ENCODE results near the gene SLC6A11.
A peak's percentile ranks its signal among the peaks of the same experiment; 100 is the strongest.

SLC6A11 gene

DNA sequence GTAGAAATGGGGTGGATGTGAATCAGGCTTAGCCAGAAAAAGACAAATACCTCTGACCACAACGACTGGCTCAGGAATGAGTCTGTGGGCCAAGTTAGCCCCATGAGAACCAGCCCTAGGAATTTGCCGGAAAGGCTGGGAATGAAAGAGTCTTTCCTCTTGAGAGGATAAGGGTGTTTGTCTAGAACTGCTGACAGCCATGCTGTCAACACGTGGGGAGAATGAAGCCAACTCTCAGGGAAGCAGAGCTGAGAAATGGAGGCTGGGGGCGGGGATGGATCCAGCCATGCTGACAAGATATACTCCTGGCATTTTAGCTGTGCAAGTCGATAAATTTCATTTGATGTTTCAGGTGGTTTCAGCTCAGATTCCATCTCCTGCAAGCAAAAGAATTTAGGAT, 165.9 kb downstream of the SLC6A11 start:
- Histone ChIP-seq H3K56ac (ENCODE audit: low read length) (no peak overlapping the region), H3K23ac (ENCODE audit: low read length) (no peak overlapping the region), H3K4me2 (ENCODE audit: low read length) (no peak overlapping the region), H2BK15ac (replicated peaks; ENCODE audit: low read depth) (no peak overlapping the region), H3K79me1 (ENCODE audit: low read length) (no peaks in the 10 kb centered on the region), H3K4me1 (ENCODE audit: control insufficient read depth, low read depth, low read length) (peaks cover 4% of the 10 kb centered on the region), H3K79me2 (ENCODE audit: control insufficient read depth, insufficient read depth, low read length) (no peaks in the 10 kb centered on the region), H3K4me3 (ENCODE audit: low read length) (no peak overlapping the region), H3K9ac (ENCODE audit: low read length) (no peak overlapping the region), H3K27me3 (ENCODE audit: insufficient read depth, low read length, poor library complexity) (no peaks in the 10 kb centered on the region), H2BK5ac (ENCODE audit: low read length) (no peak overlapping the region), H3K4ac (ENCODE audit: low read depth, low read length) (no peak overlapping the region), H3K36me3 (ENCODE audit: control insufficient read depth, insufficient read depth, low read length) (no peaks in the 10 kb centered on the region), H2AK5ac (ENCODE audit: low read length) (no peak overlapping the region), H4K5ac (ENCODE audit: low read length) (no peak overlapping the region), H2BK120ac (ENCODE audit: low read depth, low read length) (no peak overlapping the region), H3K27ac (ENCODE audit: low read depth, low read length) (no peak overlapping the region), H3K18ac (ENCODE audit: low read length) (no peak overlapping the region), H4K8ac (ENCODE audit: low read depth, low read length) (no peak overlapping the region)
- WGBS (ENCODE audit: extremely low coverage, insufficient coverage, low lambda C conversion rate): no CpG with 5 or more reads among the region's 5 CpGs
- DNase-seq: no peak

DNA sequence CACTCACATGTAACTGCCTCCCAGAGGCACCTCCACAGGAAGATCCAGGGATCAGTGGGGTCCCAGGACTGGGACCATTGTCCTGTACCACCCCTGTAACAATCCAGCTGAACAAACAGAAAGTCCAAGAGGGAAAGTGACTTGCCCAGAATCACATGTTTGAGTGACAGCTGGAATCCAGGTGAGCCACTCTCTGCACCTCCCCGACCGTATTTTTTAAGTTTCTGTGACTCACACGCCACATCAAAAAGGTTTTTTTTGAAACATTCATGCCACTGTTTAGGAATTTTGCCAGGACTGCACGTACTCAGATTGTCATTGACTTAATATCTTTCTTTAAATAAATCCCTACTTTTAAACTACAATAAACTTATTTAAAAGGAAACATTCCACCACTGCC, 166.8 kb downstream of the SLC6A11 start:
- Histone ChIP-seq H4K5ac (ENCODE audit: low read length) (no peak overlapping the region), H3K56ac (ENCODE audit: low read length) (no peak overlapping the region), H2BK5ac (ENCODE audit: low read length) (no peak overlapping the region), H2BK15ac (replicated peaks; ENCODE audit: low read depth) (no peak overlapping the region), H3K4me2 (ENCODE audit: low read length) (no peak overlapping the region), H3K27ac (ENCODE audit: low read depth, low read length) (no peak overlapping the region), H3K4me1 (ENCODE audit: control insufficient read depth, low read depth, low read length) (peaks cover 5% of the 10 kb centered on the region), H2BK120ac (ENCODE audit: low read depth, low read length) (no peak overlapping the region), H3K9ac (ENCODE audit: low read length) (no peak overlapping the region), H3K18ac (ENCODE audit: low read length) (no peak overlapping the region), H3K36me3 (ENCODE audit: control insufficient read depth, insufficient read depth, low read length) (no peaks in the 10 kb centered on the region), H3K79me1 (ENCODE audit: low read length) (no peaks in the 10 kb centered on the region), H3K27me3 (ENCODE audit: insufficient read depth, low read length, poor library complexity) (no peaks in the 10 kb centered on the region), H4K8ac (ENCODE audit: low read depth, low read length) (no peak overlapping the region), H3K4me3 (ENCODE audit: low read length) (no peak overlapping the region), H3K79me2 (ENCODE audit: control insufficient read depth, insufficient read depth, low read length) (no peaks in the 10 kb centered on the region), H3K4ac (ENCODE audit: low read depth, low read length) (no peak overlapping the region), H3K23ac (ENCODE audit: low read length) (no peak overlapping the region), H2AK5ac (ENCODE audit: low read length) (no peak overlapping the region)
- no CpG with 5 or more reads among the region's 4 CpGs for WGBS (ENCODE audit: extremely low coverage, insufficient coverage, low lambda C conversion rate)
- DNase-seq: no peak

DNA sequence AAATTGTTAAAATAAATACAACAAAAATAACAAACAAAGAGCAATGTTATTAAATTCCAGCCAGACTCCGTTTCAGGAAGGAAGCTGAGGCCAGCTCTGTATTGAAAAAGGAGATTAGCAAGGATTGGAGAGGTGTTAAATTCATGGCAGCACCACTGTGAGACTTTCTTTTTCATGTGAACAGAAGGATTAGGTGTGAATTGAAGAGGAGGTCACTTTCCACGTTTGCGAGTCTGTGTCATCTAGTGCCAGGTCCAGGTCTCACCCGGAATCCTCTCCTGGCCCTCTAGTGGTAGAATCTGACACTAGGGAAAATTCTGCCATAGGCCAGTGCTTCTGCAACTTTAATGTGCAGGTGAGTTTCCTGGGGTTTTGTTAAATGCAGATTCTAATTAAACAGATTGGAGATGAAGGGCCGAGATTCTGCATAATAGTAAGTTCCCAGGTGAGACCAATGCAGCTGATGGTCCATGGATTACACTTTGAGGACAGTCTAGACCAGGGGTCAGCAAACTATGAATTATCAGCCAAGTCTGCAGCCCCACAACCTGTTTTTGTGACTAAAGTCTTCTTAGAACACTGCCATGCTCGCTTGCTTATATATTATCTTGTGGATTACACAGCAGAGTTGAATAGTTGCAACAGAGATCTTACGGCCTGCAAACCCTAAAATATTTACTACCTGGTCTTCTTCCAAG, 167.3 kb downstream of the SLC6A11 start:
- Histone ChIP-seq H3K23ac (ENCODE audit: low read length) (no peak overlapping the region), H3K27me3 (ENCODE audit: insufficient read depth, low read length, poor library complexity) (no peaks in the 10 kb centered on the region), H3K4me1 (ENCODE audit: control insufficient read depth, low read depth, low read length) (peaks cover 3% of the 10 kb centered on the region), H2BK5ac (ENCODE audit: low read length) (no peak overlapping the region), H4K8ac (ENCODE audit: low read depth, low read length) (no peak overlapping the region), H2AK5ac (ENCODE audit: low read length) (no peak overlapping the region), H2BK15ac (replicated peaks; ENCODE audit: low read depth) (no peak overlapping the region), H3K56ac (ENCODE audit: low read length) (no peak overlapping the region), H3K4ac (ENCODE audit: low read depth, low read length) (no peak overlapping the region), H3K4me3 (ENCODE audit: low read length) (no peak overlapping the region), H3K9ac (ENCODE audit: low read length) (no peak overlapping the region), H3K18ac (ENCODE audit: low read length) (no peak overlapping the region), H3K79me2 (ENCODE audit: control insufficient read depth, insufficient read depth, low read length) (no peaks in the 10 kb centered on the region), H3K79me1 (ENCODE audit: low read length) (no peaks in the 10 kb centered on the region), H3K4me2 (ENCODE audit: low read length) (no peak overlapping the region), H3K36me3 (ENCODE audit: control insufficient read depth, insufficient read depth, low read length) (no peaks in the 10 kb centered on the region), H4K5ac (ENCODE audit: low read length) (no peak overlapping the region), H3K27ac (ENCODE audit: low read depth, low read length) (no peak overlapping the region), H2BK120ac (ENCODE audit: low read depth, low read length) (no peak overlapping the region)
- DNase-seq: peak; percentile 80
- WGBS (ENCODE audit: extremely low coverage, insufficient coverage, low lambda C conversion rate): no CpG with 5 or more reads among the region's 7 CpGs

DNA sequence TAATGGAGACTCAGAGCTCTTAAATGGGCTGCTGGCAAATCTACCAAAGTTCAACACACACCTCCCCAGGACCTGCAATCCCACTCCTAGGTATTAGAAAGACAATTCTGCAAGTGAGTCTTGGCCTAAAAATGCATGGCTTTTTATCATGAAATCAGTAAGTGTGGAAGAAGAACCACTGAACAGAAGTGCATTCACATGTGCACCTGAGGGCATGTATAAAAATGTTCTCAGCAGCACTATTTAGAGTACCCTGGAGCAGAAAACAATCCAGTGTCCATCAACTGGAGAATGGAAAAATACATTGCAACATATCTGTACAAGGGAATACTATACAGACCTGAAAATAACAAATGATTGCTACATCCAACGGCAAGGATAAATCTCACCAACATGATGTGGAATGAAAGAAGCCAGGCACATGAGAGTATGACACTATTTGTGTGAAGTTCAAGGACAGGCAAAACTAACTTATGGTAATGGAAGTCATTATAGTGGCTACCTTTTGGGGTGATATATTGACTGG, 168.4 kb downstream of the SLC6A11 start:
- Histone ChIP-seq H3K36me3 (ENCODE audit: control insufficient read depth, insufficient read depth, low read length) (no peaks in the 10 kb centered on the region), H3K79me2 (ENCODE audit: control insufficient read depth, insufficient read depth, low read length) (no peaks in the 10 kb centered on the region), H2BK5ac (ENCODE audit: low read length) (no peak overlapping the region), H3K79me1 (ENCODE audit: low read length) (no peaks in the 10 kb centered on the region), H3K4me1 (ENCODE audit: control insufficient read depth, low read depth, low read length) (peaks cover 5% of the 10 kb centered on the region), H2AK5ac (ENCODE audit: low read length) (no peak overlapping the region), H3K56ac (ENCODE audit: low read length) (no peak overlapping the region), H3K9ac (ENCODE audit: low read length) (no peak overlapping the region), H2BK15ac (replicated peaks; ENCODE audit: low read depth) (no peak overlapping the region), H3K18ac (ENCODE audit: low read length) (no peak overlapping the region), H2BK120ac (ENCODE audit: low read depth, low read length) (no peak overlapping the region), H3K27ac (ENCODE audit: low read depth, low read length) (no peak overlapping the region), H3K4me3 (ENCODE audit: low read length) (no peak overlapping the region), H4K8ac (ENCODE audit: low read depth, low read length) (no peak overlapping the region), H3K4ac (ENCODE audit: low read depth, low read length) (no peak overlapping the region), H3K4me2 (ENCODE audit: low read length) (no peak overlapping the region), H3K27me3 (ENCODE audit: insufficient read depth, low read length, poor library complexity) (no peaks in the 10 kb centered on the region), H4K5ac (ENCODE audit: low read length) (no peak overlapping the region), H3K23ac (ENCODE audit: low read length) (no peak overlapping the region)
- WGBS (ENCODE audit: extremely low coverage, insufficient coverage, low lambda C conversion rate): no CpG with 5 or more reads among the region's 1 CpG
- no peak for DNase-seq

DNA sequence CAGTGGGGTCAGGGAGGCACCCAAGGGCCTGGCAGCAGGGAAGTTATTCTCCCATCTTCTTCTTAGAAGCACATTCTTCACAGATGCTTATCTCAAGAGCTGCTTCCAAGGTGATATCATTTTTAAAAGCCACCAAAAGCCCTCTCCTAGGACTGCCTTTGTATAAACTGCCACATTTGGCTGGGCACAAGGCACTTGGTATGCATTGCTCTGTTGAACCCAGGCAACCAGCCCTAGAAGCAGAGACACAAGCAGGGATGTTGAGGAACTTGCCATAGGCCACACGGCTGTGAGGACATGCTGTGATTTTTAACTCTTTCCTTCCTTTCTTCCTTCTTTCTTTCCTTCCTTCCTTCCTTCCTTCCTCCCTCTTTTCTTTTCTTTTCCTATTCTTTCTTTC, 169.2 kb downstream of the SLC6A11 start:
- H3K4ac ChIP-seq (ENCODE audit: low read depth, low read length): no peak overlapping the region
- no peaks in the 10 kb centered on the region for H3K36me3 ChIP-seq (ENCODE audit: control insufficient read depth, insufficient read depth, low read length)
- no peak overlapping the region for H3K4me3 ChIP-seq (ENCODE audit: low read length)
- H2AK5ac ChIP-seq (ENCODE audit: low read length): no peak overlapping the region
- H3K9ac ChIP-seq (ENCODE audit: low read length): no peak overlapping the region
- no peak overlapping the region for H3K4me2 ChIP-seq (ENCODE audit: low read length)
- H3K4me1 ChIP-seq (ENCODE audit: control insufficient read depth, low read depth, low read length): peaks cover 5% of the 10 kb centered on the region
- no peak overlapping the region for H3K18ac ChIP-seq (ENCODE audit: low read length)
- no peaks in the 10 kb centered on the region for H3K79me2 ChIP-seq (ENCODE audit: control insufficient read depth, insufficient read depth, low read length)
- H2BK120ac ChIP-seq (ENCODE audit: low read depth, low read length): no peak overlapping the region
- H3K27me3 ChIP-seq (ENCODE audit: insufficient read depth, low read length, poor library complexity): no peaks in the 10 kb centered on the region
- no peak for DNase-seq
- H3K56ac ChIP-seq (ENCODE audit: low read length): no peak overlapping the region
- no peak overlapping the region for H4K5ac ChIP-seq (ENCODE audit: low read length)
- H3K79me1 ChIP-seq (ENCODE audit: low read length): no peaks in the 10 kb centered on the region
- no peak overlapping the region for H4K8ac ChIP-seq (ENCODE audit: low read depth, low read length)
- no peak overlapping the region for H2BK5ac ChIP-seq (ENCODE audit: low read length)
- H3K23ac ChIP-seq (ENCODE audit: low read length): no peak overlapping the region
- WGBS (ENCODE audit: extremely low coverage, insufficient coverage, low lambda C conversion rate): no CpG with 5 or more reads among the region's 1 CpG
- no peak overlapping the region for H2BK15ac ChIP-seq (replicated peaks; ENCODE audit: low read depth)
- no peak overlapping the region for H3K27ac ChIP-seq (ENCODE audit: low read depth, low read length)

DNA sequence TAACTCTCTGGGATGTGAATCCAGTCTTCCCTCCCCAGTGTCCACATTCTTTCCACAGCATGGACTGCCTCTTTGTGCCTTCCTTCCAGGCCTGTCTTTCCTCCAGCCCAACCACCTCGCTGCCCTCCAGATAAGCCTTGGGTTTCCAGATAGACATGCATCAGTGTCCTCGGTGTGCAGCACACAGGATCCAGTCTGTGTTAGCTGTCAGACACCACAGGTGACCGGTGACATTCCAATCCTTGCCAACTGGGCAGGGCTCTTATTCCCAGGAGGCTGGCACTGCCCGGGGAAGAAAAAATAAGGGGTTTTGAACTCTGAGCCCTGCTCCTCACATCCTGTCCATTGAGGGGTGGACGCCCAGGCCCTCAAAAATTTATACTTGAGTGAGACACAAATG, 170.6 kb downstream of the SLC6A11 start:
- Histone ChIP-seq H3K79me2 (ENCODE audit: control insufficient read depth, insufficient read depth, low read length) (no peaks in the 10 kb centered on the region), H4K8ac (ENCODE audit: low read depth, low read length) (no peak overlapping the region), H3K4me1 (ENCODE audit: control insufficient read depth, low read depth, low read length) (peaks cover 5% of the 10 kb centered on the region), H3K36me3 (ENCODE audit: control insufficient read depth, insufficient read depth, low read length) (no peaks in the 10 kb centered on the region), H3K79me1 (ENCODE audit: low read length) (no peaks in the 10 kb centered on the region), H3K4me3 (ENCODE audit: low read length) (no peak overlapping the region), H3K9ac (ENCODE audit: low read length) (no peak overlapping the region), H2AK5ac (ENCODE audit: low read length) (no peak overlapping the region), H2BK120ac (ENCODE audit: low read depth, low read length) (no peak overlapping the region), H3K4me2 (ENCODE audit: low read length) (no peak overlapping the region), H2BK5ac (ENCODE audit: low read length) (no peak overlapping the region), H3K27ac (ENCODE audit: low read depth, low read length) (no peak overlapping the region), H3K4ac (ENCODE audit: low read depth, low read length) (no peak overlapping the region), H3K56ac (ENCODE audit: low read length) (no peak overlapping the region), H3K18ac (ENCODE audit: low read length) (no peak overlapping the region), H2BK15ac (replicated peaks; ENCODE audit: low read depth) (no peak overlapping the region), H3K23ac (ENCODE audit: low read length) (no peak overlapping the region), H4K5ac (ENCODE audit: low read length) (no peak overlapping the region), H3K27me3 (ENCODE audit: insufficient read depth, low read length, poor library complexity) (no peaks in the 10 kb centered on the region)
- no CpG with 5 or more reads among the region's 5 CpGs for WGBS (ENCODE audit: extremely low coverage, insufficient coverage, low lambda C conversion rate)
- DNase-seq: no peak
